Adrenal gland (tissue), 12 donors: ENCODE data around the gene TUT4. TPM values are rescaled to one million over a fixed set of nuclear protein-coding genes. Genes with fewer than 3 reads are reported as not detected.

Source experiments
- DNase-seq, 7 donors: peaks; one replicate each; pipeline ENCODE4 v3.0.0-alpha.2; 2019 to 2020
- H3K27ac ChIP-seq, 5 donors: fragments of 200-600 bp; sonication (generic) in 4 of 5; 1 replicate in 3 of 5; 2 replicates in 2 of 5; pipeline versions ENCODE4 v1.5.1 to v1.8.0; 2016 to 2020; ENCODE audit warnings: mild to moderate bottlenecking in 1 of 5
- H3K27me3 ChIP-seq: fragments of 200-600 bp; 2 replicates; pipeline ENCODE4 v1.8.0; 2021
- H3K36me3 ChIP-seq, 2 donors: fragments of 200-600 bp; replicated peaks in 1 of 2; 1 replicate in 1 of 2; 2 replicates in 1 of 2; pipeline versions ENCODE4 v1.5.1 to v1.8.0; 2018 to 2022
- H3K4me1 ChIP-seq, 2 donors: fragments of 200-600 bp; replicated peaks in 1 of 2; 1 replicate in 1 of 2; 2 replicates in 1 of 2; pipeline versions ENCODE4 v1.5.1 to v1.8.0; 2018 to 2021
- H3K4me3 ChIP-seq, 4 donors: fragments of 200-600 bp; sonication (generic) in 3 of 4; one replicate each; pipeline ENCODE4 v1.5.1; 2016 to 2018
- H3K9me3 ChIP-seq, 3 donors: fragments of 200-600 bp; sonication (generic) in 1 of 3; replicated peaks in 1 of 3; 1 replicate in 2 of 3; 2 replicates in 1 of 3; pipeline versions ENCODE4 v1.5.1 to v1.8.0; 2016 to 2021
- CTCF ChIP-seq, 6 experiments: fragments of 450-650 bp in 4 of 6; fragments of 200-600 bp in 2 of 6; sonication (generic) in 1 of 6; IDR thresholded peaks; 1 replicate in 5 of 6; 2 replicates in 1 of 6; pipeline versions ENCODE4 v1.5.1 to v1.8.0; 2016 to 2021; ENCODE audit warnings: antibody characterized with exemption in 6 of 6, mild to moderate bottlenecking in 2 of 6, moderate library complexity in 1 of 6
- POLR2A ChIP-seq, 2 donors: fragments of 450-650 bp; IDR thresholded peaks; one replicate each; pipeline ENCODE4 v1.6.1; 2017; ENCODE audit warnings: antibody characterized with exemption in 2 of 2, mild to moderate bottlenecking in 2 of 2, moderate library complexity in 1 of 2
- WGBS, 4 donors: extraction: QIAGEN DNeasy Blood & Tissue Kit in 2 of 4; methylation state at CpG; one replicate each; pipeline versions ENCODE4 v1.1.5 to v1.1.7; 2013 to 2017; 5-methylcytosine and 5-hydroxymethylcytosine counted together
- intact Hi-C, 2 donors: fragments of 100-400 bp; cut with DNase I; formaldehyde crosslinking; loops; one replicate each; pipeline versions ENCODE4 v1.14.1 to v1.15.0; 2022 to 2023
- polyA plus RNA-seq, 3 donors: library from polyadenylated mRNA; stranded (reverse); fragments of 200-250 nt in 2 of 3; fragments of 350-450 nt in 1 of 3; fragmentation: Illumina TruSeq in 1 of 3; extraction: RNeasy Lipid Tissue Mini Kit (QIAGEN cat#74804) in 1 of 3; gene quantifications; one replicate each; pipeline ENCODE4 v1.2.3, GENCODE V29; 2013 to 2014
- total RNA-seq, 9 donors: library from RNA; depleted of rRNA in 4 of 9; stranded (reverse); fragments of >200 nt in 4 of 9; fragments of 120-200 nt in 1 of 9; fragmentation: NEBNext Ultra II Directional in 1 of 9; extraction: Animal tissue kit (Norgen Biotek cat#: 25700) in 1 of 9; gene quantifications; one replicate each; pipeline versions ENCODE4 v1.1.0 to v1.2.4, GENCODE V29; 2013 to 2023
- donor health status: healthy with polysubstance abuse.
- donor health status: Bipolar disorder and iron deficiency.
- donor health status: DM: yes; HTN: yes; CAD: no.
- donor health status: DM: no; HTN: no; CAD: no.
- donor health status: DM: no; HTN: no; CAD: no.
- donor health status: DM: yes; HTN: yes; CAD: no.

The TUT4 gene
- total and polyA plus RNA-seq, 12 donors, result 29.7 to 80.9 (median 66.1) TPM

- 96 to 97% (median 96%) methylated on average over 4 of the region's 4 CpGs for WGBS, 4 donors
- no peak overlapping the region for H3K4me3 ChIP-seq
- TF ChIP-seq POLR2A (IDR thresholded peaks at IDR 0.05) (no peak), CTCF (IDR thresholded peaks at IDR 0.05) (no peak)
- no peak overlapping the region for H3K27ac ChIP-seq
- H3K9me3 ChIP-seq, result no peaks in the 10 kb centered on the region
- no peaks in the 10 kb centered on the region for H3K36me3 ChIP-seq
- no peaks in the 10 kb centered on the region for H3K4me1 ChIP-seq
- intact Hi-C loops, result no loop called here
- no peaks in the 10 kb centered on the region for H3K27me3 ChIP-seq
- DNase-seq, result no peak
These were observed 19.5 kb upstream of the TUT4 start for GRCh38 chr1:52572387-52572786.

- intact Hi-C loops, result no loop called here
- Histone ChIP-seq H3K4me3 (no peak overlapping the region), H3K27me3 (no peaks in the 10 kb centered on the region), H3K27ac (no peak overlapping the region), H3K4me1 (no peaks in the 10 kb centered on the region), H3K9me3 (no peaks in the 10 kb centered on the region), H3K36me3 (no peaks in the 10 kb centered on the region)
- no peak for DNase-seq
- TF ChIP-seq CTCF (IDR thresholded peaks at IDR 0.05) (no peak), POLR2A (IDR thresholded peaks at IDR 0.05) (no peak)
- WGBS, 4 donors, result 53 to 67% (median 61%) methylated on average over 1 of the region's 1 CpG
These were observed 18.9 kb upstream of the TUT4 start for GRCh38 chr1:52571783-52572182.

- Histone ChIP-seq H3K36me3 (no peaks in the 10 kb centered on the region), H3K9me3 (no peaks in the 10 kb centered on the region), H3K4me3 (no peak overlapping the region), H3K4me1 (no peaks in the 10 kb centered on the region), H3K27ac (no peak overlapping the region), H3K27me3 (no peaks in the 10 kb centered on the region)
- intact Hi-C loops, result no loop called here
- no peak for TF ChIP-seq POLR2A (IDR thresholded peaks at IDR 0.05)
- no peak for TF ChIP-seq CTCF (IDR thresholded peaks at IDR 0.05)
- DNase-seq, result no peak
- WGBS, 4 donors, result 46 to 64% (median 54%) methylated on average over 7 of the region's 7 CpGs
These were observed 16.7 kb upstream of the TUT4 start for GRCh38 chr1:52569449-52570210.

- H3K27ac ChIP-seq, result no peak overlapping the region
- no peak for TF ChIP-seq POLR2A (IDR thresholded peaks at IDR 0.05)
- no peak for TF ChIP-seq CTCF (IDR thresholded peaks at IDR 0.05)
- H3K4me3 ChIP-seq, result no peak overlapping the region
- H3K27me3 ChIP-seq, result no peaks in the 10 kb centered on the region
- no peaks in the 10 kb centered on the region for H3K9me3 ChIP-seq
- H3K4me1 ChIP-seq, result no peaks in the 10 kb centered on the region
- intact Hi-C loops, result no loop called here
- no peak for DNase-seq
- 53 to 67% (median 55%) methylated on average over 5 of the region's 5 CpGs for WGBS, 4 donors
- no peaks in the 10 kb centered on the region for H3K36me3 ChIP-seq
These were observed 15.1 kb upstream of the TUT4 start for GRCh38 chr1:52567943-52568342.
